Hepatocyte (in vitro differentiated cells): Measurements from ENCODE around the gene AKR1B1.

ENCODE experiments used
- EZH2 ChIP-seq: fragments of 200-600 bp; sonication (generic); IDR thresholded peaks from 2 replicates; pipeline ENCODE4 v1.6.1; 2016; ENCODE audit warnings: antibody characterized with exemption, mild to moderate bottlenecking, borderline replicate concordance
- TF ChIP-seq, protein P1 (sequence below): fragments of 200-600 bp; sonication (generic); IDR thresholded peaks from 2 replicates; pipeline ENCODE4 v1.5.1; 2016; ENCODE audit warnings: antibody characterized with exemption, mild to moderate bottlenecking; ENCODE audit not compliant: poor library complexity

DNA sequence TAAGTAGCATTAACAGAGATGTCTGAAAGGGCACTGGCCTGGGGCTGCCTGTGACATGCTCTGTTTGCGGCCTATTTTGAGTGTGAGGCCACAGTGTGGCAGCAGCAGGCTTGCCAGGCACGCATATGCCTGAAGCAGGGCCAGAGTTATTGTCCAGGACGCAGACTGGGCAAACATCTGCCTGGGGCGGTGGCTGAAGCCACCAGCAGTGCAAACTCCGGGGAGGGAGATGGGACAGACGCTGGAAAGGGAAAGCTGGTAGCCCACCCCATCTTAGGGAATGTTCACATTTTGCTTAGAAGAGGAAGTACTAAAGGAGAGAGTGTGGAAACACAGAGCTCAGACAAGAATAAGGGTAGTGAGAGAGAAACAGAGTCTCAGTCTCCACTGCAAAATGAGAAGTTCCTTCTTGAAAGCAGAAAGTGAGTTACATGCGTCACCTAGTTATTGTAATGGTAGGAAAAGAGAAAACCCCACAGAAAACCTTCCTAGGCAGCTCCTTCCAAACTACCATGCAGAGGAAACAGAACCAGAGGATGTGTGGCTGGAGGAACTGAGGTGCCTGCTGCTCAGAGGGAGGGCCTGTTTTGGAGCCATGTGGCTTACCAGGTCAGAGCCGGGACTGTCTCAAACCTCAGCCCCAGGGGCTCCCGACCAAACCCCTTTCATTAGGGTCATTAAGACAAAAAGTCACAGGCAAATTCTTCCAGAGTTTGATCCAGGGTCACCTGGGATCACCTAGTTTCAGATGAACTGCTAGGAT, 14.5 kb downstream of the AKR1B1 start:
- TF ChIP-seq, protein P1, sequence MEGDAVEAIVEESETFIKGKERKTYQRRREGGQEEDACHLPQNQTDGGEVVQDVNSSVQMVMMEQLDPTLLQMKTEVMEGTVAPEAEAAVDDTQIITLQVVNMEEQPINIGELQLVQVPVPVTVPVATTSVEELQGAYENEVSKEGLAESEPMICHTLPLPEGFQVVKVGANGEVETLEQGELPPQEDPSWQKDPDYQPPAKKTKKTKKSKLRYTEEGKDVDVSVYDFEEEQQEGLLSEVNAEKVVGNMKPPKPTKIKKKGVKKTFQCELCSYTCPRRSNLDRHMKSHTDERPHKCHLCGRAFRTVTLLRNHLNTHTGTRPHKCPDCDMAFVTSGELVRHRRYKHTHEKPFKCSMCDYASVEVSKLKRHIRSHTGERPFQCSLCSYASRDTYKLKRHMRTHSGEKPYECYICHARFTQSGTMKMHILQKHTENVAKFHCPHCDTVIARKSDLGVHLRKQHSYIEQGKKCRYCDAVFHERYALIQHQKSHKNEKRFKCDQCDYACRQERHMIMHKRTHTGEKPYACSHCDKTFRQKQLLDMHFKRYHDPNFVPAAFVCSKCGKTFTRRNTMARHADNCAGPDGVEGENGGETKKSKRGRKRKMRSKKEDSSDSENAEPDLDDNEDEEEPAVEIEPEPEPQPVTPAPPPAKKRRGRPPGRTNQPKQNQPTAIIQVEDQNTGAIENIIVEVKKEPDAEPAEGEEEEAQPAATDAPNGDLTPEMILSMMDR = no peak
- no peak for TF ChIP-seq EZH2
